Fibroblast of villous mesenchyme (primary cell): Measurements from ENCODE around the gene MEPCE. TPM values are rescaled to one million over a fixed set of nuclear protein-coding genes. Genes with fewer than 3 reads are reported as not detected.

Source experiments
- DNase-seq: peaks from one replicate; pipeline ENCODE4 v3.0.0-alpha.2; 2010; ENCODE audit warnings: low read depth
- H3K4me3 ChIP-seq: 2 replicates; pipeline ENCODE4 v1.5.1; 2011; ENCODE audit warnings: low read depth, mild to moderate bottlenecking, low read length
- CTCF ChIP-seq: IDR thresholded peaks from 2 replicates; pipeline ENCODE4 v1.5.1; 2012; ENCODE audit warnings: low read depth, mild to moderate bottlenecking, low read length; ENCODE audit not compliant: insufficient read depth
- total RNA-seq: library from RNA; depleted of rRNA; stranded (reverse); fragments of >200 nt; gene quantifications from 2 replicates; pipeline ENCODE4 v1.2.3, GENCODE V29; 2012

MEPCE gene
- total RNA-seq, 1 donor, result 29.4 TPM

GRCh38 chr7:100398239-100398638 lies 31.4 kb upstream of the MEPCE start:
- H3K4me3 ChIP-seq, result no peak overlapping the region
- no peak for DNase-seq
- TF ChIP-seq CTCF, result no peak

GRCh38 chr7:100400041-100400440 lies 29.6 kb upstream of the MEPCE start:
- no peak for TF ChIP-seq CTCF
- DNase-seq, result no peak
- no peak overlapping the region for H3K4me3 ChIP-seq

- no peak overlapping the region for H3K4me3 ChIP-seq
- TF ChIP-seq CTCF, result peak; percentile 17
- peak; percentile 7 for DNase-seq
Observed at GRCh38 chr7:100400656-100401055, 29.0 kb upstream of the MEPCE start.

GRCh38 chr7:100401811-100402210 lies 27.8 kb upstream of the MEPCE start:
- H3K4me3 ChIP-seq, result no peak overlapping the region
- DNase-seq, result no peak
- no peak for TF ChIP-seq CTCF

GRCh38 chr7:100402241-100402640 lies 27.4 kb upstream of the MEPCE start:
- no peak for TF ChIP-seq CTCF
- no peak for DNase-seq
- no peak overlapping the region for H3K4me3 ChIP-seq

- no peak overlapping the region for H3K4me3 ChIP-seq
- DNase-seq, result peak; percentile 16
- TF ChIP-seq CTCF, result no peak
Observed at GRCh38 chr7:100406767-100407166, 22.9 kb upstream of the MEPCE start.

GRCh38 chr7:100407285-100408180 lies 22.1 kb upstream of the MEPCE start:
- DNase-seq, result peak; percentile 81
- no peak overlapping the region for H3K4me3 ChIP-seq
- peak; percentile 77 for TF ChIP-seq CTCF
